ENCODE measurements around the gene STXBP6. TPM values are rescaled to one million over a fixed set of nuclear protein-coding genes. Genes with fewer than 3 reads are reported as not detected.

STXBP6 gene
- total and polyA plus RNA-seq, 2 donors (not counting 3 experiments of a cell fraction or from before 2014, with no cell fraction given) = 0.06 TPM; not detected in 1

GRCh38 chr14:24861083-24861630 lies 188.8 kb downstream of the STXBP6 start:
- no TSS peak for BruUV-seq (replicated peaks)
- Histone ChIP-seq H3K36me3 (ENCODE audit: control insufficient read depth in 2 of 2, extremely low read depth in 1 of 2, insufficient read depth in 2 of 2, low read length in 2 of 2) (no peaks in the 10 kb centered on the region), H4K20me1 (replicated peaks; ENCODE audit: control insufficient read depth, extremely low read depth, insufficient read depth, low read length) (no peaks in the 10 kb centered on the region), H3K9me3 (replicated peaks; ENCODE audit: control insufficient read depth, insufficient read depth, low read length) (no peaks in the 10 kb centered on the region), H2AFZ (ENCODE audit: low read depth, low read length) (no peak overlapping the region), H3K27ac (ENCODE audit: insufficient read depth, low read depth, low read length) (no peak overlapping the region), H3K9ac (replicated peaks; ENCODE audit: extremely low read depth, insufficient read depth, low read length) (no peak overlapping the region), H3K9me1 (replicated peaks; ENCODE audit: control insufficient read depth, extremely low read depth, insufficient read depth, low read length) (no peaks in the 10 kb centered on the region), H3K4me1 (ENCODE audit: control insufficient read depth, extremely low read depth, insufficient read depth, low read length) (no peaks in the 10 kb centered on the region), H3K27me3 (ENCODE audit: control insufficient read depth in 2 of 2, insufficient read depth in 2 of 2, low read length in 2 of 2) (no peaks in the 10 kb centered on the region), H3K4me3 (replicated peaks in 1 of 3; ENCODE audit: insufficient read depth in 1 of 3, low read depth in 1 of 3, low read length in 3 of 3) (no peak overlapping the region), H3K79me2 (ENCODE audit: control insufficient read depth, insufficient read depth, low read length) (no peaks in the 10 kb centered on the region), H3K4me2 (ENCODE audit: insufficient read depth, low read length) (no peak overlapping the region)
- TF ChIP-seq EZH2 (IDR thresholded peaks at IDR 0.05; ENCODE audit: borderline replicate concordance, low read depth, low read length, severe bottlenecking) = no peak
- dilution Hi-C loops (cut with MboI; ENCODE audit: extremely low pct_ligation_motif_present, low sequenced_read_pairs) = no loop called here
- intact Hi-C loops (cut with micrococcal nuclease) = no loop called here
- CTCF ChIA-PET = no interaction called here
- FAIRE-seq (no peak), DNase-seq (ENCODE audit: low read depth, low spot score) (no peak)
- POLR2A ChIA-PET = no interaction called here

DNA sequence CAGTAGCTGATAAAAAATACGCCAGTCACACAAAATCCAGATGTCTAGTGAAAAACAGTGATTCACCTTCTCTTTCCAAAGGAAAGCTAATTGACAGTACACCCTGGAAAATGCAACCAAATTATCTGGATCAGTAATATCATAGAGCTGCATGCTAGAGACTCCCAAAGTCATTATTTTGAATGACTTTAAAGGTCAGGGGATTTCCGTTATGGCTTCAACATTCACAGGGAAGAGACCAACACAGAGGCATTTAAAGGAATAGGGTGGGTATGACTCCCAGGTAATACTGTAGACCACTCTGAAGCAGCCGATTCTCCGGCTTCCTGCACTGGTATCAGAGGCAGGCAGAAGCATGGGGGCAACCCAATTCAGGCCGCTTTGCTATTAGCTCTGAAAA lies 190.4 kb downstream of the STXBP6 start:
- no peak overlapping the region for H3K9ac ChIP-seq (replicated peaks; ENCODE audit: extremely low read depth, insufficient read depth, low read length)
- FAIRE-seq = no peak
- no peaks in the 10 kb centered on the region for H3K4me1 ChIP-seq (ENCODE audit: control insufficient read depth, extremely low read depth, insufficient read depth, low read length)
- intact Hi-C loops (cut with micrococcal nuclease) = no loop called here
- no peak overlapping the region for H2AFZ ChIP-seq (ENCODE audit: low read depth, low read length)
- BruUV-seq (replicated peaks) = no TSS peak
- TF ChIP-seq, protein P1, sequence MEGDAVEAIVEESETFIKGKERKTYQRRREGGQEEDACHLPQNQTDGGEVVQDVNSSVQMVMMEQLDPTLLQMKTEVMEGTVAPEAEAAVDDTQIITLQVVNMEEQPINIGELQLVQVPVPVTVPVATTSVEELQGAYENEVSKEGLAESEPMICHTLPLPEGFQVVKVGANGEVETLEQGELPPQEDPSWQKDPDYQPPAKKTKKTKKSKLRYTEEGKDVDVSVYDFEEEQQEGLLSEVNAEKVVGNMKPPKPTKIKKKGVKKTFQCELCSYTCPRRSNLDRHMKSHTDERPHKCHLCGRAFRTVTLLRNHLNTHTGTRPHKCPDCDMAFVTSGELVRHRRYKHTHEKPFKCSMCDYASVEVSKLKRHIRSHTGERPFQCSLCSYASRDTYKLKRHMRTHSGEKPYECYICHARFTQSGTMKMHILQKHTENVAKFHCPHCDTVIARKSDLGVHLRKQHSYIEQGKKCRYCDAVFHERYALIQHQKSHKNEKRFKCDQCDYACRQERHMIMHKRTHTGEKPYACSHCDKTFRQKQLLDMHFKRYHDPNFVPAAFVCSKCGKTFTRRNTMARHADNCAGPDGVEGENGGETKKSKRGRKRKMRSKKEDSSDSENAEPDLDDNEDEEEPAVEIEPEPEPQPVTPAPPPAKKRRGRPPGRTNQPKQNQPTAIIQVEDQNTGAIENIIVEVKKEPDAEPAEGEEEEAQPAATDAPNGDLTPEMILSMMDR (IDR thresholded peaks at IDR 0.05; ENCODE audit: extremely low read depth in 1 of 2, insufficient read depth in 1 of 2, low read depth in 1 of 2, low read length in 2 of 2) = no peak
- no peak for TF ChIP-seq POLR2AphosphoS5 (IDR thresholded peaks at IDR 0.05; ENCODE audit: insufficient read depth, low read depth, low read length)
- no peak for TF ChIP-seq MYC (IDR thresholded peaks at IDR 0.05; ENCODE audit: low read depth, low read length)
- TF ChIP-seq, protein P2, sequence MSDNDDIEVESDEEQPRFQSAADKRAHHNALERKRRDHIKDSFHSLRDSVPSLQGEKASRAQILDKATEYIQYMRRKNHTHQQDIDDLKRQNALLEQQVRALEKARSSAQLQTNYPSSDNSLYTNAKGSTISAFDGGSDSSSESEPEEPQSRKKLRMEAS (IDR thresholded peaks at IDR 0.05; ENCODE audit: insufficient read depth, insufficient read length) = no peak
- no peak for TF ChIP-seq GATA2 (IDR thresholded peaks at IDR 0.05; ENCODE audit: insufficient read depth, insufficient read length, low read depth, low read length)
- no peak for TF ChIP-seq EZH2 (IDR thresholded peaks at IDR 0.05; ENCODE audit: borderline replicate concordance, low read depth, low read length, severe bottlenecking)
- no peak for TF ChIP-seq FOS (IDR thresholded peaks at IDR 0.05; ENCODE audit: borderline replicate concordance, insufficient read depth, low read length)
- no peak for TF ChIP-seq POLR2A (IDR thresholded peaks at IDR 0.05; ENCODE audit: low read depth, low read length)
- TF ChIP-seq JUN (IDR thresholded peaks at IDR 0.05; ENCODE audit: borderline replicate concordance, insufficient read depth, insufficient read length, low read depth) = no peak
- H3K27ac ChIP-seq (ENCODE audit: insufficient read depth, low read depth, low read length) = no peak overlapping the region
- H3K9me1 ChIP-seq (replicated peaks; ENCODE audit: control insufficient read depth, extremely low read depth, insufficient read depth, low read length) = no peaks in the 10 kb centered on the region
- DNase-seq (ENCODE audit: low read depth, low spot score) = no peak
- dilution Hi-C loops (cut with MboI; ENCODE audit: extremely low pct_ligation_motif_present, low sequenced_read_pairs) = no loop called here
- no peaks in the 10 kb centered on the region for H3K79me2 ChIP-seq (ENCODE audit: control insufficient read depth, insufficient read depth, low read length)
- H3K27me3 ChIP-seq (ENCODE audit: control insufficient read depth in 2 of 2, insufficient read depth in 2 of 2, low read length in 2 of 2) = no peaks in the 10 kb centered on the region
- no peak overlapping the region for H3K4me3 ChIP-seq (replicated peaks in 1 of 3; ENCODE audit: insufficient read depth in 1 of 3, low read depth in 1 of 3, low read length in 3 of 3)
- no peaks in the 10 kb centered on the region for H3K9me3 ChIP-seq (replicated peaks; ENCODE audit: control insufficient read depth, insufficient read depth, low read length)
- ChIA-PET CTCF (no interaction called here), POLR2A (no interaction called here)
- no peaks in the 10 kb centered on the region for H4K20me1 ChIP-seq (replicated peaks; ENCODE audit: control insufficient read depth, extremely low read depth, insufficient read depth, low read length)
- no peak overlapping the region for H3K4me2 ChIP-seq (ENCODE audit: insufficient read depth, low read length)
- no peaks in the 10 kb centered on the region for H3K36me3 ChIP-seq (ENCODE audit: control insufficient read depth in 2 of 2, extremely low read depth in 1 of 2, insufficient read depth in 2 of 2, low read length in 2 of 2)

Data from endothelial cell of umbilical vein (primary cell).